ENCODE results near the gene NKX2-3.

NKX2-3 gene

GRCh38 chr10:99539120-99539519 is 6.4 kb downstream of the NKX2-3 start:
- no peak for DNase-seq (ENCODE audit: low read depth)

DNA sequence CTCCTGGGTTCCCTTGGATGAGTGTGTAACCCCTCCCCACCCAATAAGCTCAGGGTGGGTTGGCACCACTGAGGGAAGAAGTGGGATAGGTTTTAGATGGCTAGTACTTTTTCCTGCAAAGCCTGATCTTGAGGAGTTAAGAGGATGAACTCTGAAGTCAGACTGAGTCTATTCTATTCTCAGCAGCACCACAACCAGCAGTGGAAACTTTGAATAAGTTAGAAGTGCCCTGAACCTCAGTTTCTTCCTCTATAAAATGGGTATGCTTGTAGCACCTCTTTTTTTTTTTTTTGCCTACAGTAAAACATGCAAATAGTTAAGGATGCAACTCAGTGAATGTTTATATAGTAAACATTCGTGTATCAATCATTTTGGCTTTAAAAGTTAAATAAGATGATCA is 7.1 kb downstream of the NKX2-3 start:
- DNase-seq (ENCODE audit: low read depth) = no peak

DNA sequence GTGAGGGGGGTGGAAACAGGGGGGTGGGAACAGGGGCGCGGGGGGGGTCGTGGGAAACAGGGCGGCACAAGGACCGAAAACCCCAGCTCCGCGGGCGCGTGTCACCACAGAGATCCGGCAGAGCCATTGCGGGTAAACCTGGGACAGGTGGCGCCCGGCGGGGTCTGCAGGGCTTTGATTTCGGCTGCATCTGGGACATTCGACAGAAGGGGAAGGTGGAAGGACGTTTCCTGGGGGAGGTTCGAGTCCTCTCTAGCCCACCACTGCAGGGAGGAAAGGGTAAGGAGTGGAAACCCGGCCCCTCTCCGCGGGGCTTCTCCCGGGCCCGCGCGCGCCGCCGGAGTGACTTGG is 7.5 kb downstream of the NKX2-3 start:
- no peak for DNase-seq (ENCODE audit: low read depth)

DNA sequence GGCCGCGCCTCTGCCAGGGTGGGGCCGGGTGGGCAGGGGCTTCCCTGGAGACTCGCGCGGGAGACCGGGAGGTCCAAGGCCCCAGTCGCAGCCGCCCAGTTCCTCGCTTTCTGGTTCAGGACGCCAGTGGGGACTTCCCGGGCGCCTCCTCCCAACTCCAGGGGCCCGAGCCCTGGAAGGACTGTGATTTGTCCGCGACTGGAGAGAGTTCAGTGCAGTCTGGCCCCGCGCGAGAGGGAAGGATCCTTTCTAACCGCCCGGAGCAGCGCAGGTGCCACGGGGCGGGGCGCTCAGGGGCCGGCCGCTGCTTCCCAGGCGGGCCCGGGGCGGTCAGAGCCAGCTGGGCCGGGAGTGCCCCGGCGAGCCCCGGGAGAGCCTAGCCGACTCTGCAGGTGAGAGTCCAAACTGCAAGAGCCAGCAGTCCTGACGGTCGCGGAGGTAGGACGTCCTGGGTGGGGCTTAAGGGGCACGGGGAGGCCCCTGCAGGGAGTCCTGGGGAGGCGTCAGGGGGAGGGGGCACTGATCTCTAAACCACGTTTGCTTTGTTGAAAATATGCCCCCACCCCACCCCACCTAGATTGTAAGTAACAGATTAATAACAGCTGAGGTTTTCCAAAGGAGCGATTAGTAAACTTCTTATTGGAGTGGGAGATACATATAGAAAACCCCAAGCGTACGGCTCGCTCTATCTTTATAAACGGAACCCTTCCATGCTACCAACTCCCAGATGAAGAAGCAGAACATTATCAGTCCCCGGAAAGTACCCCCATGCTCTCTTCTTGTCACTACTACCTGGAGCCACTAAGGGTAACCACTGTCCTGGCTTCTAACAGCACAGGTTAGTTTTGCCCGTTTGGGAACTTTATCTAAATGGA is 8.2 kb downstream of the NKX2-3 start:
- no peak for DNase-seq (ENCODE audit: low read depth)

- DNase-seq (ENCODE audit: low read depth) = no peak
Measured at GRCh38 chr10:99544322-99544721, 11.6 kb downstream of the NKX2-3 start.

DNA sequence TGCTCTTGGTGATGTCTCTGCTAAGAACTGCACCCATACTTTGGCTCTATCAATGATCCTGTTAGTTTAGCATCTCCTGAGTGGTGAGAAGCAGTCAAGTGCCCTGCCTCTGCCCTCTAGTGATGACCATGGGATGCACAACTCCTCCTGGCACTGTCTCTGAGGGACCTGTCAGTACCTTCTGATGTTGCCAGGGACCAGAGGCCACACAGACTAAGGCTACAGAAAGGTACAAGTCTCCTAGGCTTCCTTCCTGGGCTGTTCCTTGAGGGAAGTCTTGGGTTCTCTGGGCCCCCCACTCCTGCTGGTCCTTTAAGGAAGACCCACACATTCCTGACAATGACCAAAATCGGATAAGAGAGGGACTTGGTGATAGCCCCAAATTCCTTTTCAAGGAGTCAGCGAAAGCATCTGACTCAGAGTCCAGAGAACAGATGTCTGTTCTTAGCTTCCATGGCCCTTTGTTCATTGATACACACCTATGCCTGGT is 15.3 kb downstream of the NKX2-3 start:
- no peak for DNase-seq (ENCODE audit: low read depth)

DNA sequence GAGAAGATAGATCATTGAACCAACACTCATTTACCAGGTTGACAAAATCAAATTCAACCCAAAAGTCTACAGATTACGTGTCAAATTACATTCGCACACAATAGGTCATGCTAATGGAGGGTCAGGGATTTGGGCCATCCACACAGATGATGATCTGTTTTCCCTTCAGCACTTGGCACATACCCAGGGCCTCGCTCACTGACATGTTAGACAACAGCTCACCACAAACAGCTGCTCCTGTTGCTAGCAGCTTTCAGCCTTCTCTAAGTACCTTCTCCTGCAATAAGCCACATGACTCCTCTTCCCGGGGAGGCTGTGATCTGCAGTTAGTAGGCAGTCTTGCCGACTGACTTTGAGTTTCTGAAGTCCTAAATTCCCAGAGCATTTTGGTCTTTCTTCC is 18.4 kb downstream of the NKX2-3 start:
- no peak for DNase-seq (ENCODE audit: low read depth)

- no peak for DNase-seq (ENCODE audit: low read depth)
Measured at GRCh38 chr10:99551616-99552015, 18.9 kb downstream of the NKX2-3 start.

GRCh38 chr10:99555371-99555770 is 22.6 kb downstream of the NKX2-3 start:
- no peak for DNase-seq (ENCODE audit: low read depth)

DNA sequence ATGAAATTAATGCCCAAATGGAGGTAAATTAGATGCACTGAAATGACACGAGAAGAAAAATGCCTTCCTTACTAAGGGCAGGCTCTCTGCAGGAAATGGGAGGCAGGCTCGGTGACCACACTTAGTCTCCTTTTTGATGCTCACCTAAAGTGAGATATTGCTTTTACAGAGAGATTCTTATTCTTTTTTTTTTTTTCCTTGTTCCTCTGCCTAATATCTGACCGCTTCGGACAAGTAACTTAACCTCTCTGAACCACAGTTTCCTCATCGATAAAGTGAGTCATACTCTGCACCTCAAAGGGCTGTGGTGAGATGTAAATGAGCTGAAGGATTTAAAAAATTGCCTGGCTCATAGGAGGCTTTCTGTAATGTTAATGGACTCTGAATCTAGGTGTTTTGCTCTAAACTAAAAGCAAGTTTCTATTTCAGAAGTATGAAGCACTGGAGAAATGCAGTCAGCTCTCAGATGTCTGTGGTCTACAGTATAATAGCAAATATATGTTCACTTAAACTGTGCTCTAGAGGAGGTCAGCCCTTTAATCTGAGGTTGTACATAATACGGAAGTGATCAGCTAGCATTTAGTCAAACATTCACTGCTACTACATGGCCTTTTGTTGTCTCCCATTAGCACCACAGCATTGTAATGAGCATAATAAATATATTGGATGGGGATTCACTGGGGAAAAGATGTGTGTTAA is 23.2 kb downstream of the NKX2-3 start:
- no peak for DNase-seq (ENCODE audit: low read depth)

DNA sequence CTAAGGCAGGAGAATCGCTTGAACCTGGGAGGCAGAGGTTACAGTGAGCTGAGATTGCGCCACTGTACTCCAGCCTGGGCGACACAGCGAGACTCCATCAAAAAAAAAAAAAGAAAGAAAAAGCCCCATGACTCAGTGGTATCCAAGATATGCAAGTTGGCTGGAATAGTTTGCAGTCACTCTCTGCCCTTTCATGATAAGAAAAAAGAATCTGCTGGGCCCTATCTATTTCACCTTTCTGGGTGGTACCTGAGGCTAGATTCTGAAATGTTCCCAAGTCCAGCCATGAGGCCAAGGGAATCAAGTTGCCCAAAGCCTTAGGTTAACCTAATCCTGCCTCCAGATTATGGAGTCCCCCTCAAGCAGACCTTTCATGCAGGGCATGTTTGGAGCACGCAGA is 24.3 kb downstream of the NKX2-3 start:
- DNase-seq (ENCODE audit: low read depth) = no peak

- DNase-seq (ENCODE audit: low read depth) = no peak
Measured at GRCh38 chr10:99558708-99559107, 26.0 kb downstream of the NKX2-3 start.

GRCh38 chr10:99560277-99561126 is 27.8 kb downstream of the NKX2-3 start:
- no peak for DNase-seq (ENCODE audit: low read depth)

GRCh38 chr10:99562631-99563030 is 29.9 kb downstream of the NKX2-3 start:
- no peak for DNase-seq (ENCODE audit: low read depth)

GRCh38 chr10:99564361-99564760 is 31.6 kb downstream of the NKX2-3 start:
- no peak for DNase-seq (ENCODE audit: low read depth)

DNA sequence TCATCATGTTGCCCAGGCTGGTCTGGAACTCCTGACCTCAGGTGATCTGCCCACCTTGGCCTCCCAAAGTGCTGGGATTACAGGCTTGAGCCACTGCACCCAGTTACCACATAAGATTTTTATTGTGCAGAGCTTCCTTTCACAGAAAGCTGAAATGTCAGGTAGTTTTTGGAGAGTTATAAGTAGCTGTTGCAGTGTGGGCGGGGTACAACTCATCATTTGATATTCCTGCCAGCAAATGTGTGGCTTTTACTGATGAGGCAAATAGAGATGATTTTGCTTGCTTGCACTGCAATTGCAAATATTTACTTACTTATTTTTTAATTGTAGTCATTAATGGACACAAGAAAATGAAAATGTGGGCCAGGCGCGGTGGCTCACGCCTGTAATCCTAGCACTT is 32.4 kb downstream of the NKX2-3 start:
- no peak for DNase-seq (ENCODE audit: low read depth)

DNA sequence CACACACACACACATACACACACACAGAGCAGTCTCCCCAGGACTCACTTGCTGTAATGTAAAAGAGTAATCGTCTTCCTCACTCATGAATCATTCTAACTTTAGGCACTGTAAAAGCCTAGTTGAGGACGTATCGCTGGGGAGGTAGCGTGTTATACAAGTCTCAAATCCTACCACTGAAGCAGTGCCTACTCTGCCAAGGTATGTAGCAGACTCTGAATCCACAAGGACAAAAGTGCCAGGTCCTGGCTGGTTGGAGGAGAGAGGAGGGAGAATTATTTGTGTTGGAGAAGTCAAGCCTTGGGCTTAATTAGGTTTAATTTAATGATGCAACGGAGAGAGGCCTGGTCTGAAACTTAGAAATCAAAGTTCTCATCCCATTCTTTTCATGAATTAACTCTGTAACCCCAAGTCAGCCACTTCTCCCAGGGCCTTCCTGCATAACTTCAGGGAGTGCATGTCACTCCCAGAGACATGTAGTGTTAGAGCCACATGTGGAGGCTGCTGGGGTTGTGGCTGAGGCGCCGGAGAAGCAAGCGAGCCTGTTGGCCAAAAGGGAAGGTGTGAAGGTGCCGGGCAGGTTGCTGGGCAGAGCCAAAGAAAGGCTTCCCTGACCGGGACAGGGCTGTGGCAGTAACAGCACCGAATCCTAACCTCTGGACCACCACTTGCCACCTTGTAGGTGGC is 36.7 kb downstream of the NKX2-3 start:
- DNase-seq (ENCODE audit: low read depth) = no peak

- no peak for DNase-seq (ENCODE audit: low read depth)
Measured at GRCh38 chr10:99569961-99570360, 37.2 kb downstream of the NKX2-3 start.

DNA sequence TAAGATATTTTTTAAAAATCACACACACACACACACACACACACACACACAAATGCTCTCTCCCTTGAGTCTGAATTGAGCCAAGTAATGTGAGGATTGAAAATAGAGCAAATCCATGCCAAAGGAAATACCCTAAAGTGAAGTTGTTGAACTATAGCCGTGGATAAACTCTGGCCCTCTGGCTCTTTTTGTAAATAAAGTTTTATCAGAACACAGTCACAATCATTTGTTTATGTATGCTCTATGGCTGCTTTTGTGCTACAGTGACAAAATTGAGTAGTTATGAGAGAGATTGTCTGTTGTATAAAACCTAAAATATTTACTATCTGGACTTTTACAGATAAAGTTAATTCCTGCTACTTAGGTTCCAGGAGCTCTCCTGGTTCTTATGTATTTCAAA is 39.1 kb downstream of the NKX2-3 start:
- no peak for DNase-seq (ENCODE audit: low read depth)

DNA sequence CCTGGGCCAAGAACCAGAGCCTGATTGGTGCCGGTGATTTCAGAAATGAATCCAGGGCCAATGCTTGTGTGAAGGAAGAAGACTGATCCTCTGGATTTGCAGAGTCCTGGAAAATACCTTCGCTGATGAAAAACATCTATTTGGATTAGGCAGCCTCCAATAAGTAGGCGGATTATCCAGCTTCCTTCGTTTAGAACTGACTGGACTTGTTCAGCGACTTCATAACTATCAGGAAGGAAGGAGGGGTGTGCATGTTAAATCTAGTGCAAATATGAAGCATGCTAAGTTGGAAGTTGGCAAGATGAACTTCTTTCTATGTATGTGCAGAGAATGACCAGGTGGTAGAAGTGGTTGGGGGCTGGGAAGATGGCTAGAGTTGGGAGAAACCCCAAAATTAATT is 41.0 kb downstream of the NKX2-3 start:
- DNase-seq (ENCODE audit: low read depth) = no peak

DNA sequence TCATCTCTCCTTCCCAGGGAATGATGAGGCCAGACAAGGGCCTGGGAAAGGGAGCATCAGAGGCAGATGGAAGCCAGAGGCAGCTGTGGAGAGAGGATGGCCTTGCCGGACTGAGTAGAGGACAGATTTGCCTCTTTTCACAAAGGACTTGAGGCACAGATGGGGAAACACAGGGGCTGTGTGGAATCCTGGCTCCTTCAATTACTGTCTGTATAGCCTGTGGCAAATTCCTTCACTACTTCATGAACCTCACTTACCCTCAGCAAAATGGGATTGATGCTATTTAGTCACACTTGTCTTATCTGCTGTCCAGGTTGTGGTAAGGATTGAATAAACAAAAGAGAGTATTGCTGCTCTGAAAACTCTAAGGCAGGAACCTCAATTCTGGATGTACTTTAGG is 47.2 kb downstream of the NKX2-3 start:
- no peak for DNase-seq (ENCODE audit: low read depth)

GRCh38 chr10:99582255-99582770 is 49.6 kb downstream of the NKX2-3 start:
- no peak for DNase-seq (ENCODE audit: low read depth)
